IMR-90 (cell line): ENCODE data around the gene GUCY2D. TPM values are rescaled to one million over a fixed set of nuclear protein-coding genes. Genes with fewer than 3 reads are reported as not detected.

ENCODE experiments used
- ATAC-seq: fragments of 200-7000 bp; cut with Tn5 transposase; 2 replicates; pipeline ENCODE4 v1.9.1; 2020; ENCODE audit warnings: low read depth, mild to moderate bottlenecking, moderate library complexity
- BruUV-seq: library from RNA; stranded (reverse); fragments of 400-500 nt; replicated peaks from 2 replicates; lab custom pipeline; 2021; lab: Mats Ljungman, UMichigan
- CTCF ChIA-PET: fragments of 300-600 bp; formaldehyde crosslinking; extraction: SDS; loops from one replicate; lab custom pipeline; 2021; ENCODE audit warnings: antibody characterized with exemption; lab: Yijun Ruan, JAX
- POLR2A ChIA-PET: fragments of 300-600 bp; sonication (Branson Sonifier 250); formaldehyde crosslinking; loops from one replicate; lab custom pipeline; 2022; ENCODE audit warnings: antibody characterized with exemption; ENCODE audit not compliant: unreplicated experiment; lab: Charles Lee
- DNase-seq: peaks from one replicate; pipeline ENCODE4 v3.0.0; 2013
- H2AFZ ChIP-seq: replicated peaks from 2 replicates; pipeline ENCODE3; 2013; ENCODE audit warnings: low read length, mild to moderate bottlenecking; ENCODE audit not compliant: poor library complexity
- H2AK5ac ChIP-seq: 2 replicates; pipeline ENCODE4 v1.6.1; 2013; ENCODE audit warnings: low read depth, low read length, inconsistent platforms
- H2AK9ac ChIP-seq: replicated peaks from 2 replicates; pipeline ENCODE3; 2013; ENCODE audit warnings: mild to moderate bottlenecking, low read depth, low read length, moderate library complexity; ENCODE audit not compliant: poor library complexity
- H2BK120ac ChIP-seq: 2 replicates; pipeline ENCODE4 v1.6.1; 2013; ENCODE audit warnings: low read depth, low read length, inconsistent platforms
- H2BK15ac ChIP-seq: 3 replicates; pipeline ENCODE4 v1.6.1; 2013; ENCODE audit warnings: low read depth, low read length, inconsistent platforms
- H2BK20ac ChIP-seq: 2 replicates; pipeline ENCODE4 v1.6.1; 2013; ENCODE audit warnings: low read depth, mild to moderate bottlenecking, inconsistent platforms, low read length, moderate library complexity
- H2BK5ac ChIP-seq: 2 replicates; pipeline ENCODE4 v1.6.1; 2013; ENCODE audit warnings: mild to moderate bottlenecking, low read depth, low read length, inconsistent platforms; ENCODE audit not compliant: poor library complexity, severe bottlenecking
- H3K14ac ChIP-seq: replicated peaks from 2 replicates; pipeline ENCODE4 v1.6.1; 2013; ENCODE audit warnings: low read depth, low read length, inconsistent platforms
- H3K18ac ChIP-seq: 2 replicates; pipeline ENCODE4 v1.6.1; 2013; ENCODE audit warnings: low read depth, low read length, control low read depth
- H3K23ac ChIP-seq: 2 replicates; pipeline ENCODE4 v1.6.1; 2013; ENCODE audit warnings: low read depth, low read length, inconsistent platforms
- H3K27ac ChIP-seq: 2 replicates; pipeline ENCODE4 v1.5.1; 2013; ENCODE audit warnings: mild to moderate bottlenecking, control low read depth, low read length; ENCODE audit not compliant: insufficient read depth
- H3K27me3 ChIP-seq: 2 replicates; pipeline ENCODE4 v1.6.1; 2013; ENCODE audit warnings: low read length; ENCODE audit not compliant: control insufficient read depth, insufficient read depth
- H3K36me3 ChIP-seq: 2 replicates; pipeline ENCODE4 v1.6.1; 2013; ENCODE audit warnings: low read length, mixed read lengths; ENCODE audit not compliant: control insufficient read depth, insufficient read depth
- H3K4ac ChIP-seq: 2 replicates; pipeline ENCODE4 v1.6.1; 2013; ENCODE audit warnings: low read depth, low read length, inconsistent platforms
- H3K4me1 ChIP-seq: 2 replicates; pipeline ENCODE4 v1.6.1; 2013; ENCODE audit warnings: low read length, mixed read lengths; ENCODE audit not compliant: control insufficient read depth, insufficient read depth
- H3K4me2 ChIP-seq: 2 replicates; pipeline ENCODE4 v1.6.1; 2013; ENCODE audit warnings: low read depth, mild to moderate bottlenecking, control low read depth, low read length, moderate library complexity
- H3K4me3 ChIP-seq: 2 replicates; pipeline ENCODE4 v1.5.1; 2013; ENCODE audit warnings: low read depth, mild to moderate bottlenecking, control low read depth, low read length, moderate library complexity; ENCODE audit not compliant: insufficient read depth
- H3K56ac ChIP-seq: 2 replicates; pipeline ENCODE4 v1.6.1; 2013; ENCODE audit warnings: low read length, inconsistent platforms; ENCODE audit not compliant: insufficient read depth; ENCODE audit errors: extremely low read depth
- H3K79me1 ChIP-seq, 2 experiments: 2 replicates each; pipeline ENCODE4 v1.6.1; 2013; ENCODE audit warnings: low read length in 2 of 2, inconsistent platforms in 1 of 2, low read depth in 1 of 2
- H3K9ac ChIP-seq: 2 replicates; pipeline ENCODE4 v1.6.1; 2013; ENCODE audit warnings: low read depth, low read length, control low read depth
- H3K9me1 ChIP-seq: 2 replicates; pipeline ENCODE4 v1.6.1; 2013; ENCODE audit warnings: low read length, inconsistent platforms; ENCODE audit not compliant: insufficient read depth
- H3K9me3 ChIP-seq: 2 replicates; pipeline ENCODE4 v1.6.1; 2013; ENCODE audit warnings: low read length; ENCODE audit not compliant: control insufficient read depth, insufficient read depth
- H4K20me1 ChIP-seq: 2 replicates; pipeline ENCODE4 v1.6.1; 2013; ENCODE audit warnings: low read length, inconsistent platforms; ENCODE audit not compliant: insufficient read depth
- H4K5ac ChIP-seq: 2 replicates; pipeline ENCODE4 v1.6.1; 2013; ENCODE audit warnings: mild to moderate bottlenecking, low read depth, low read length, control low read depth
- H4K8ac ChIP-seq, 2 experiments: 2 replicates each; pipeline ENCODE4 v1.6.1; 2013; ENCODE audit warnings: low read depth in 2 of 2, low read length in 2 of 2, control low read depth in 1 of 2, inconsistent platforms in 1 of 2
- H4K91ac ChIP-seq: 2 replicates; pipeline ENCODE4 v1.6.1; 2013; ENCODE audit warnings: low read depth, low read length, inconsistent platforms; ENCODE audit not compliant: insufficient read depth
- BHLHE40 ChIP-seq: fragments of 150-350 bp; IDR thresholded peaks from 2 replicates; pipeline ENCODE4 v1.6.1; 2016; ENCODE audit warnings: mild to moderate bottlenecking, low read depth, low read length
- CEBPB ChIP-seq: IDR thresholded peaks from 2 replicates; pipeline ENCODE4 v1.6.1; 2012; ENCODE audit warnings: low read depth, low read length, improper control_type of control experiment
- CHD1 ChIP-seq: IDR thresholded peaks from 2 replicates; pipeline ENCODE4 v1.6.1; 2012; ENCODE audit warnings: low read depth, low read length, improper control_type of control experiment
- ELK1 ChIP-seq: fragments of 150-350 bp; IDR thresholded peaks from 2 replicates; pipeline ENCODE4 v1.6.1; 2016; ENCODE audit warnings: low read depth, mild to moderate bottlenecking, low read length, moderate library complexity, borderline replicate concordance
- FOS ChIP-seq: fragments of 150-350 bp; IDR thresholded peaks from 2 replicates; pipeline ENCODE4 v1.6.1; 2016; ENCODE audit warnings: low read depth, low read length
- MAFK ChIP-seq: IDR thresholded peaks from 2 replicates; pipeline ENCODE4 v1.6.1; 2012; ENCODE audit warnings: low read depth, low read length, improper control_type of control experiment
- MAZ ChIP-seq: IDR thresholded peaks from 2 replicates; pipeline ENCODE4 v1.6.1; 2012; ENCODE audit warnings: low read depth, mild to moderate bottlenecking, low read length, improper control_type of control experiment, moderate library complexity, borderline replicate concordance
- MXI1 ChIP-seq: IDR thresholded peaks from 2 replicates; pipeline ENCODE4 v1.6.1; 2012; ENCODE audit warnings: low read depth, mild to moderate bottlenecking, low read length, moderate library complexity, borderline replicate concordance
- NFE2L2 ChIP-seq: fragments of 150-350 bp; IDR thresholded peaks from 2 replicates; pipeline ENCODE4 v1.6.1; 2016; ENCODE audit warnings: low read depth, mild to moderate bottlenecking, low read length
- POLR2A ChIP-seq: IDR thresholded peaks from 2 replicates; pipeline ENCODE4 v1.6.1; 2012; ENCODE audit warnings: mild to moderate bottlenecking, low read depth, low read length
- RAD21 ChIP-seq: IDR thresholded peaks from 2 replicates; pipeline ENCODE4 v1.6.1; 2012; ENCODE audit warnings: low read length, improper control_type of control experiment
- RCOR1 ChIP-seq: IDR thresholded peaks from 2 replicates; pipeline ENCODE4 v1.6.1; 2012; ENCODE audit warnings: mild to moderate bottlenecking, low read length, improper control_type of control experiment; ENCODE audit not compliant: insufficient replicate concordance
- RFX5 ChIP-seq: IDR thresholded peaks from 2 replicates; pipeline ENCODE4 v1.8.0; 2012; ENCODE audit warnings: low read depth, mild to moderate bottlenecking, low read length, moderate library complexity
- SMC3 ChIP-seq: fragments of 150-350 bp; IDR thresholded peaks from 2 replicates; pipeline ENCODE4 v1.6.1; 2016; ENCODE audit warnings: low read depth, mild to moderate bottlenecking, antibody characterized with exemption, low read length, moderate library complexity
- whole genome bisulfite sequencing, 2 experiments: methylation state at CpG; one replicate each; pipeline versions ENCODE4 v1.1.5 to v1.1.7; 2013; ENCODE audit warnings: missing lambda C conversion rate in 2 of 2; ENCODE audit not compliant: insufficient read length in 1 of 2; ENCODE audit errors: extremely low coverage in 2 of 2; 5-methylcytosine and 5-hydroxymethylcytosine counted together
- dilution Hi-C: fragments of 300-500 bp; cut with HindIII; formaldehyde crosslinking; loops from one replicate; pipeline ENCODE4 v1.14.3; 2018; ENCODE audit warnings: low sequenced_read_pairs; ENCODE audit not compliant: unreplicated experiment
- in situ Hi-C: fragments of 300-500 bp; cut with MboI; formaldehyde crosslinking; loops from 3 replicates; pipeline ENCODE4 v1.14.3; 2019; ENCODE audit warnings: low sequenced_read_pairs, inconsistent platforms, mixed read lengths
- intact Hi-C: fragments of 100-400 bp; cut with micrococcal nuclease; formaldehyde crosslinking; loops from 2 replicates; pipeline ENCODE4 v1.10.0; 2022
- polyA plus RNA-seq, 3 experiments: library from polyadenylated mRNA; depleted of rRNA; stranded (reverse); fragments of >200 nt; gene quantifications; 2 replicates each; pipeline ENCODE4 v1.2.3, GENCODE V29; 2012; ENCODE audit warnings: low replicate concordance in 1 of 3
- total RNA-seq: library from RNA; depleted of rRNA; stranded (reverse); fragments of >200 nt; gene quantifications from 2 replicates; pipeline ENCODE4 v1.2.3, GENCODE V29; 2012
- TF ChIP-seq, protein P1 (sequence below): conservative IDR thresholded peaks from 2 replicates; pipeline ENCODE4 v1.5.1; 2012; ENCODE audit warnings: mild to moderate bottlenecking, low read depth, low read length, improper control_type of control experiment
- TF ChIP-seq, protein P2 (sequence below): fragments of 150-350 bp; IDR thresholded peaks from 2 replicates; pipeline ENCODE4 v1.6.1; 2017; ENCODE audit warnings: mild to moderate bottlenecking, antibody characterized with exemption, low read length, low read depth

GUCY2D gene
- total and polyA plus RNA-seq, 2 of the 4 experiments (the other 2 are of a cell fraction), result 0.03 TPM; not detected in 1

DNA sequence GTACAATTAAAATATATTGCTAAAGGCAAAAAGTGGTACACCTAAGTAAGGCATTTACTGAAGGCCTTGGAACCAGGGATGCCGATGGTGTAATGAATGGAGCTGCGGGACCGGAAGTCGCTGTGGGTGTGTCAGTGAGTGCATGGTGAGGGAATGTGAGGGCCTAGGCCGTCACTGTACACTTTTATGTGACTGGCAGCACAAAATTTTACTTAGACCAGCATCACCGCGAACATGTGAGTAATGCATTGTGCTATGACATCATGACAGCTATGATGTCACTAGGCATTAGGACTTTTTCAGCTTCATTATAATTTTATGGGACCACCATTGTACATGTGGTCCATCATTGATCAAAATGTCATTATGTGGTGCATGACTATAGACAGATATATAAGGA is 51.2 kb downstream of the GUCY2D start:
- Histone ChIP-seq H2BK5ac (no peak overlapping the region), H3K4me2 (no peak overlapping the region), H3K27ac (no peak overlapping the region), H3K23ac (no peak overlapping the region), H3K4me1 (peaks cover 2% of the 10 kb centered on the region; the same call in 1 of the 2 replicates), H2AK9ac (no peak overlapping the region), H2AK5ac (no peak overlapping the region), H3K4me3 (no peak overlapping the region), H3K56ac (no peak overlapping the region), H3K36me3 (no peaks in the 10 kb centered on the region), H2BK20ac (no peak overlapping the region), H3K18ac (no peak overlapping the region), H3K9me3 (no peaks in the 10 kb centered on the region), H3K9ac (no peak overlapping the region), H3K4ac (no peak overlapping the region), H4K91ac (no peak overlapping the region), H4K5ac (no peak overlapping the region), H3K27me3 (peaks cover 33% of the 10 kb centered on the region), H3K79me1 (no peaks in the 10 kb centered on the region), H2BK15ac (no peak overlapping the region), H4K20me1 (no peaks in the 10 kb centered on the region), H3K9me1 (no peaks in the 10 kb centered on the region), H3K14ac (no peak overlapping the region), H4K8ac (no peak overlapping the region), H2AFZ (no peak overlapping the region), H2BK120ac (no peak overlapping the region)
- ATAC-seq (no peak), DNase-seq (no peak)
- BruUV-seq, result no TSS peak
- CTCF ChIA-PET, result no interaction called here
- dilution Hi-C loops, result no loop called here
- WGBS, 2 experiments, result 90% methylated on average over 5 of the region's 7 CpGs; no CpG with 5 or more reads in 1 of the 2 experiments
- intact Hi-C loops, result no loop called here
- in situ Hi-C loops, result no loop called here
- TF ChIP-seq CEBPB (no peak), BHLHE40 (no peak), NFE2L2 (no peak), POLR2A (no peak), ELK1 (no peak), SMC3 (no peak), FOS (no peak), RFX5 (no peak), CHD1 (no peak), RCOR1 (no peak), RAD21 (no peak), MXI1 (no peak), MAFK (no peak), MAZ (no peak)
- TF ChIP-seq, protein P1, sequence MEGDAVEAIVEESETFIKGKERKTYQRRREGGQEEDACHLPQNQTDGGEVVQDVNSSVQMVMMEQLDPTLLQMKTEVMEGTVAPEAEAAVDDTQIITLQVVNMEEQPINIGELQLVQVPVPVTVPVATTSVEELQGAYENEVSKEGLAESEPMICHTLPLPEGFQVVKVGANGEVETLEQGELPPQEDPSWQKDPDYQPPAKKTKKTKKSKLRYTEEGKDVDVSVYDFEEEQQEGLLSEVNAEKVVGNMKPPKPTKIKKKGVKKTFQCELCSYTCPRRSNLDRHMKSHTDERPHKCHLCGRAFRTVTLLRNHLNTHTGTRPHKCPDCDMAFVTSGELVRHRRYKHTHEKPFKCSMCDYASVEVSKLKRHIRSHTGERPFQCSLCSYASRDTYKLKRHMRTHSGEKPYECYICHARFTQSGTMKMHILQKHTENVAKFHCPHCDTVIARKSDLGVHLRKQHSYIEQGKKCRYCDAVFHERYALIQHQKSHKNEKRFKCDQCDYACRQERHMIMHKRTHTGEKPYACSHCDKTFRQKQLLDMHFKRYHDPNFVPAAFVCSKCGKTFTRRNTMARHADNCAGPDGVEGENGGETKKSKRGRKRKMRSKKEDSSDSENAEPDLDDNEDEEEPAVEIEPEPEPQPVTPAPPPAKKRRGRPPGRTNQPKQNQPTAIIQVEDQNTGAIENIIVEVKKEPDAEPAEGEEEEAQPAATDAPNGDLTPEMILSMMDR, result no peak
- TF ChIP-seq, protein P2, sequence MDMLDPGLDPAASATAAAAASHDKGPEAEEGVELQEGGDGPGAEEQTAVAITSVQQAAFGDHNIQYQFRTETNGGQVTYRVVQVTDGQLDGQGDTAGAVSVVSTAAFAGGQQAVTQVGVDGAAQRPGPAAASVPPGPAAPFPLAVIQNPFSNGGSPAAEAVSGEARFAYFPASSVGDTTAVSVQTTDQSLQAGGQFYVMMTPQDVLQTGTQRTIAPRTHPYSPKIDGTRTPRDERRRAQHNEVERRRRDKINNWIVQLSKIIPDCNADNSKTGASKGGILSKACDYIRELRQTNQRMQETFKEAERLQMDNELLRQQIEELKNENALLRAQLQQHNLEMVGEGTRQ, result no peak
- POLR2A ChIA-PET, result no interaction called here
